GM12891 (cell line): ENCODE measurements around the gene RHBDD2.
"Not testable (repeated sequence)": the region's sequence is repeated elsewhere in the genome, so short reads cannot be mapped to it uniquely, and the experiment has no call there.

ENCODE experiments used
- DNase-seq: peaks from one replicate; pipeline ENCODE4 v3.0.0; 2011; ENCODE audit warnings: low spot score; ENCODE audit not compliant: insufficient read length
- FAIRE-seq: peaks from 2 replicates; lab custom pipeline; 2011; peaks lifted over from hg19 to GRCh38; lab: Jason Lieb, UNC
- PAX5 ChIP-seq: IDR thresholded peaks from 2 replicates; pipeline ENCODE4 v1.6.1; 2011; ENCODE audit warnings: low read length, moderate library complexity, mild to moderate bottlenecking; ENCODE audit not compliant: insufficient read depth, severe bottlenecking
- POLR2A ChIP-seq: IDR thresholded peaks from 2 replicates; pipeline ENCODE4 v1.6.1; 2011; ENCODE audit warnings: low read depth, low read length, control low read depth
- POLR2AphosphoS5 ChIP-seq: IDR thresholded peaks from 2 replicates; pipeline ENCODE4 v1.6.1; 2011; ENCODE audit warnings: low read depth, low read length, control low read depth
- POU2F2 ChIP-seq: IDR thresholded peaks from 2 replicates; pipeline ENCODE4 v1.6.1; 2011; ENCODE audit warnings: low read depth, mild to moderate bottlenecking, control low read depth, low read length, moderate library complexity
- SPI1 ChIP-seq: IDR thresholded peaks from 2 replicates; pipeline ENCODE4 v1.6.1; 2011; ENCODE audit warnings: low read depth, low read length, control low read depth
- TAF1 ChIP-seq: IDR thresholded peaks from 2 replicates; pipeline ENCODE4 v1.6.1; 2011; ENCODE audit warnings: low read depth, low read length, control low read depth

The RHBDD2 gene

DNA sequence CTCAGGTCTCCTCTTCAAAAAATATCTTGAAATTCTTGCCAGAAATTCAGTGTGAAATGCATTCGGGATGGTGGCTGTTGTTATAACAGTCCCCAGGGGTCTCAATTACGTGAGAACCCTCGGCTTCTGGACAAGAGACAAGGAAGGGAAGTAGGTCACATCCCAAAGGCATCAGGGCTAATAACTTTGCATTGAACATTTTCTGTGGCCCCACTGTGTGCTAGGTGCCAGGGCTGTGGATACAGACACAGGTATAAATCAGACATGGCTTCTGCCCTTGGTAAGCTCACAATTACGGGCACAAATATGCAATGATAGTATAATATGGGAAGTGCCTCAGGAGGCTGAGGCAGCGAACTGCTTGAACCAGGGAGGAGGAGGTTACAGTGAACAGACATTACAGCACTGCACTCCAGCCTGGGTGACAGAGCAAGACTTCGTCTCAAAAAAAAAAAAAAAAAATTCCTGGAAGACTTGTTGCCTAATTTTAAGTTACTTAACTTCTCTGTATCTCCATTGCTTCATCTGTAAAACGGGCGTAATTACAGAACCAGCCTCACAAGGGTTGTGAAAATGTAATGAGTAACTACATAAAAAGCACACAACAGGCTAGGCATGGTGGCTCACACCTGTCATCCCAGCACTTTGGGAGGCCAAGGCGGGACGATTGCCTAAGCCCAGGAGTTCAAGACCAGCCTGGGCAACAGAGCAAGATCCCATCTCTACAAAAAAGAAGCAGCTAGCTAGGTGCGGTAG, 2.5 kb upstream of the RHBDD2 start:
- TF ChIP-seq POLR2A, result no peak
- no peak for TF ChIP-seq SPI1
- TF ChIP-seq POLR2AphosphoS5, result no peak
- no peak for TF ChIP-seq PAX5
- no peak for TF ChIP-seq POU2F2
- no peak for TF ChIP-seq TAF1
- no peak for FAIRE-seq

DNA sequence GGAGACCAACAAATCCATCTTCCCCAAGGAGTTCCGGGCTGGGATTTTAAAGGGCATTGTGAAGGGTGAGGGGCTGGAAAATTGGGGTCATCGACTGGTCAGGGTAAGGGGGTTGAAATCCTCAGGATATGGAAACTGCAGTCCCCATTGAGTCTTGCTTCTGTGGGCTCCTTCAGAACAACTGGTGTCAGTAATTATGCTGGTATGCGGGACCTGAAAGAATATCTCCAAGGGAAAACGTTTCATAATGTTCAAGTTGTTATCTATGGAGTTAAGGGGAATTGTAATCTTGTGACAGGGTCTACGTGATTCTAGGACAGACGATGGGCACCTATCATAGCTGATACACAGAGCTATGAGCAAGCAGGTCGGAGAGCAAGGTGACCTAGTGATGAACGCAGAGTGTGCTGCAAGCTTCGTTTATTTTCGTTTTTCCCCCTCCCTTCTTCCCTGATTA, 494 bp upstream of the RHBDD2 start:
- TF ChIP-seq SPI1 (no peak), POLR2A (no peak), POU2F2 (no peak), POLR2AphosphoS5 (no peak; the same call in none of the 2 replicates), TAF1 (no peak), PAX5 (no peak)
- FAIRE-seq (peak; percentile 66), DNase-seq (no peak)

More for the DNA sequence above, 2.5 kb upstream of the RHBDD2 start:
- no peak for DNase-seq

DNA sequence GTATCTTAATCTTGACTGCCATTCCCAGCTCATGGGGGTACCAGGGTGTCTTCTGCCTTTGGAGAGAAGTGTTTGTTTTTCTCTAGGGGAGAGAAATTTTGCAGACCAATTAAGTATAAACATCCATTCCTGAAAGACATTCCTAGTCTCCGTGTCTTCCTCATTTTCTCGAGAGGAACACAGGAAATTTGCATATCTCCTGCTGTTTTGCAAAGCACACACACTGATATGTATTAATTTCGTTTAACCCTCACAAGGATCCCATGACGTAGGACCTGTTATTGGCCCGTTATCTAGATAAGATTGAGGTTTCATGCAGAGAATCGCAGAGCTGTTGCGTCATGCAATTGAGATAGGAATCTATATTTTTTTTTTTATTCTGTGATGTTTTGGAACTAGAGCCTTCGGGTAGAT, 944 bp downstream of the RHBDD2 start:
- no peak for DNase-seq
- no peak for TF ChIP-seq POU2F2
- TF ChIP-seq POLR2AphosphoS5, result no peak
- no peak for TF ChIP-seq SPI1
- no peak for TF ChIP-seq TAF1
- no peak for TF ChIP-seq PAX5
- no peak for TF ChIP-seq POLR2A
- FAIRE-seq, result peak; percentile 63

DNA sequence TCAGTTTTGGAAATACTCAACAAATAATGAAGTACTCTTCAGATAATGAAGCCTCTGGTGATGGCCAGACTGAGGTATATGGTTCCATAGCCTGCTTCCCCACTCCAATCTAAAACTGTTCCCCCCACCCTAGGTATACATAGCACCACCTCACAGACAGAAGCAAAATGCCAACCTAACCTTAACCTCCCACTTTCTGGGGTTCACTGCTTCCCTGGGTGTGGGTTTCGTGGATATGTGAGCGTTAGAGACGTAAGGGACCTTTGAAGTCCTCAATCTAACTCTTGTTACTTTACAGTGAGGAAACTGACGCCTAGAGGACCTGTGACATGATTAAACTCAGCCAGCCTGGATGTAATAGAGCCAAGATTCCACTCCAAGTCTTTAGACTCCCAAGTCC, 1.4 kb downstream of the RHBDD2 start:
- TF ChIP-seq POLR2AphosphoS5, result no peak
- no peak for TF ChIP-seq POLR2A
- TF ChIP-seq TAF1, result no peak
- no peak for TF ChIP-seq POU2F2
- no peak for TF ChIP-seq PAX5
- TF ChIP-seq SPI1, result no peak
- no peak for DNase-seq
- no peak for FAIRE-seq

DNA sequence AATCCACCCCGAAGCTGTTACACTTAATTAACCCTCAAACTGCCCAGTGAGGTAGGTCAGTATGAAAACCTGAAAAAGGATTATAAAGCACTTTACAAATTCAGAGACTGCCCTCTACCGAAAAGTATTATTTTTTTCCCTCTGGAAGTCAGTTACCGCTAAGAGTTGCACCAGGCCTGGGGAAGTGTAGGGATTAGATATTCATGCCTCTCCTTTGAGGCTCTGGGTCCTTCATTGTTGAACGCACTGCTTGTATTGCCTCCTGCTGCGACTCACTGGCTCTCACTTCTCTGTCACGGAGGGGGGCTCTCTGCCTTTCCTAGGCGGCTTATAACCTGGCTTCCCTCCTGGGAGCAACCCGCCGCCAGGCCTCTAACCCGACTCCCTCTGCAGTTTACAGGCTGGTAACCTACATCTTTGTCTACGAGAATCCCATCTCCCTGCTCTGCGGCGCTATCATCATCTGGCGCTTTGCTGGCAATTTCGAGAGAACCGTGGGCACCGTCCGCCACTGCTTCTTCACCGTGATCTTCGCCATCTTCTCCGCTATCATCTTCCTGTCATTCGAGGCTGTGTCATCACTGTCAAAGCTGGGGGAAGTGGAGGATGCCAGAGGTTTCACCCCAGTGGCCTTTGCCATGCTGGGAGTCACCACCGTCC, 2.7 kb downstream of the RHBDD2 start:
- DNase-seq (no peak), FAIRE-seq (no peak)
- TF ChIP-seq PAX5 (no peak), POLR2AphosphoS5 (no peak), TAF1 (no peak), SPI1 (no peak), POLR2A (no peak), POU2F2 (no peak)

DNA sequence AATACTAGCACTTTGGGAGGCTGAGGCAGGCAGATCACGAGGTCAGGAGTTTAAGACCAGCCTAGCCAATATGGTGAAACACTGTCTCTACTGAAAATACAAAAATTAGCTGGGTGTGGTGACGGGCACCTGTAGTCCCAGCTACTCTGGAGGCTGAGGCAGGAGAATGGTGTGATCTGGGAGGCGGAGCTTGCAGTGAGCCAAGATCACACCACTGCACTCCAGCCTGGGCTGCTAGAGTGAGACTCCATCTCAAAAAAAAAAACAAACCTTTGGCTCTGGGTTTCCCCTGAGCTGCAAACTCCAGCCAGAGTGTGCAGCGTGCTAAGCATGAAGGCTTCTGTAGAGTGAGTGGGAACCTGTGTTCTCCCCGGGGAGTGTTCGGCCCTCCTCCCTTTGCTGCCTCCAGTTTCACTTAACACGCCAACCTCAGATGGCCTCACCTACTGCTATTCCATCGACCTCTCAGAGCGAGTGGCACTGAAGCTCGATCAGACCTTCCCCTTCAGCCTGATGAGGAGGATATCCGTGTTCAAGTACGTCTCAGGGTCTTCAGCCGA, 4.5 kb downstream of the RHBDD2 start:
- not testable (repeated sequence) for FAIRE-seq, DNase-seq

DNA sequence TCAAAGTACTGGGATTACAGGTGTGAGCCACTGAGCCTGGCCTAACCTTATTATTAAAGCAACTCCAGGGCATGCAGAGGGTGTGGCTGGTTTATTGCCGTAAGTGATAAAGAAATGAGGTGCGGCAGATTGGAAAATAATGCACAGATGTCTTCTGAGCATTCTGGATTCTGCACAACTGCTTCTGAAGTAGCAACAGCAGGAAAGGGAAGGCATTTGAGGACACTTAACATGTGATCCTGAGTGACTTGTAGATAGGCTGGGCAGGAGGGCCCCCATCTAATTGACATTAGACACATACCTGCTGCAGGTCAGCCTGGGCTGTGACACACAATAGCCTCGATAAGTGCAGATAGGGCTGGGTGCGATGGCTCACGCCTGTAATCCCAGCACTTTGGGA, 5.6 kb downstream of the RHBDD2 start:
- TF ChIP-seq POLR2AphosphoS5 (no peak), TAF1 (no peak), POU2F2 (no peak), POLR2A (no peak), PAX5 (no peak), SPI1 (no peak)
- DNase-seq, result no peak
- no peak for FAIRE-seq

DNA sequence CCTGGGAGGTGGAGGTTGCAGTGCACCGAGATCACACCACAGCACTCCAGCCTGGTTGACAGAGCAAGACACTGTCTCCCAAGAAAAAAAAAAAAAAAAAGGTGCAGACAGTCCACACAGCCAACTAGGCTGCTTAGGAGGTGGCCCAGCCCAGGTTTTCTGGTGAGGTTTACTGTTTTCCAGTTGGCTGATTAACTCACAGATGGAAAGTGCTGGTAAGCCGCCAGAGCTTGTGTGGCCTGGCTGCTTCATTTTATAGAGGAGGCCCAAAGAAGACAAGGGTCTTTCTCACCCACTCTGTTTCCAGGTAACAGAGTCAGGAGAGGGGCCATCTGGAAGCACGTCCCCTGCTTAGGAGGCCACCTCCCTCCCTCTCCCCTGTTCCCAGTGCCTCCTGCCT, 6.2 kb downstream of the RHBDD2 start:
- DNase-seq, result no peak
- no peak for FAIRE-seq
- TF ChIP-seq TAF1 (no peak), POLR2A (no peak), POLR2AphosphoS5 (no peak), POU2F2 (no peak), PAX5 (no peak), SPI1 (no peak)

DNA sequence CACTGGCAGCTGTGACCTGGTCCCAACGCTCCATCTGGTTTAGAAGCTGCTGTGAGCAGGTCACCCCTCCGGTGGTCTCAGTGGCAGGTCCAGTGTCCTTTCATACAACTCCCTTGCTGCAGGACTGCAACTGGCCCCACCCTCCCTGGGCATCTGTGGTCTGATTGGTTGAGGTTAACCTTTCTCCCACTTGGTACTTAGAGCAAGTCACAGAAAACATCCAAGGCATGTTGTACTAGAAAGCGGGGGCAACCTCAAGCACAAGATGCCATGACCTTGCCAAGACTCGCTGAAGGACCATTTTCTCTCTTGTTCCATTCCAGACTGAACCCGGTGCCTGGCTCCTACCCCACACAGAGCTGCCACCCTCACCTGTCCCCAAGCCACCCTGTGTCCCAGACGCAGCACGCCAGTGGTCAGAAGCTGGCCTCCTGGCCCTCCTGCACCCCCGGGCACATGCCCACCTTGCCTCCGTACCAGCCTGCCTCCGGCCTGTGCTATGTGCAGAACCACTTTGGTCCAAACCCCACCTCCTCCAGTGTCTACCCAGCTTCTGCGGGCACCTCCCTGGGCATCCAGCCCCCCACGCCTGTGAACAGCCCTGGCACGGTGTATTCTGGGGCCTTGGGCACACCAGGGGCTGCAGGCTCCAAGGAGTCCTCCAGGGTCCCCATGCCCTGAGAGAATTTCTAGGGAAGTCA, 9.0 kb downstream of the RHBDD2 start:
- DNase-seq, result no peak
- TF ChIP-seq POLR2AphosphoS5 (no peak), SPI1 (no peak), POLR2A (no peak), TAF1 (no peak), POU2F2 (no peak), PAX5 (no peak)
- FAIRE-seq, result no peak
